Mononuclear cell (primary cell): ENCODE measurements around the gene LMTK3. TPM values are rescaled to one million over a fixed set of nuclear protein-coding genes. Genes with fewer than 3 reads are reported as not detected.
"Not testable (repeated sequence)": the region's sequence is repeated elsewhere in the genome, so short reads cannot be mapped to it uniquely, and the experiment has no call there.

Source experiments
- H3K27me3 ChIP-seq: 2 replicates; pipeline ENCODE4 v1.6.0; 2011; ENCODE audit warnings: low read length, control low read depth; ENCODE audit not compliant: insufficient read depth
- H3K4me1 ChIP-seq: 2 replicates; pipeline ENCODE4 v1.5.1; 2011; ENCODE audit warnings: mild to moderate bottlenecking, low read length, control low read depth; ENCODE audit not compliant: insufficient read depth
- H3K4me3 ChIP-seq: 2 replicates; pipeline ENCODE4 v1.5.1; 2011; ENCODE audit warnings: mild to moderate bottlenecking, low read length, moderate library complexity
- H3K9me3 ChIP-seq: 2 replicates; pipeline ENCODE4 v1.5.1; 2011; ENCODE audit warnings: low read depth, mild to moderate bottlenecking, control low read depth, low read length
- total RNA-seq: library from RNA; depleted of rRNA; stranded (reverse); fragments of >200 nt; gene quantifications from one replicate; pipeline ENCODE4 v1.2.3, GENCODE V29; 2012

LMTK3 gene
- total RNA-seq, 1 donor, result 1.5 TPM

GRCh38 chr19:48548253-48548911 lies 36.7 kb upstream of the LMTK3 start:
- Histone ChIP-seq H3K9me3 (no peaks in the 10 kb centered on the region), H3K4me1 (no peaks in the 10 kb centered on the region)

GRCh38 chr19:48547722-48548121 lies 36.1 kb upstream of the LMTK3 start:
- no peak overlapping the region for H3K4me3 ChIP-seq
- H3K4me1 ChIP-seq, result no peaks in the 10 kb centered on the region
- H3K9me3 ChIP-seq, result no peaks in the 10 kb centered on the region
- H3K27me3 ChIP-seq, result no peaks in the 10 kb centered on the region

More at GRCh38 chr19:48548253-48548911, 36.7 kb upstream of the LMTK3 start:
- H3K27me3 ChIP-seq, result no peaks in the 10 kb centered on the region
- H3K4me3 ChIP-seq, result no peak overlapping the region

- H3K27me3 ChIP-seq, result no peaks in the 10 kb centered on the region
- H3K4me1 ChIP-seq, result no peaks in the 10 kb centered on the region
- H3K9me3 ChIP-seq, result no peaks in the 10 kb centered on the region
- no peak overlapping the region for H3K4me3 ChIP-seq
These were observed 33.5 kb upstream of the LMTK3 start for GRCh38 chr19:48544856-48545750.

GRCh38 chr19:48543121-48543710 lies 31.6 kb upstream of the LMTK3 start:
- Histone ChIP-seq H3K4me3 (no peak overlapping the region), H3K4me1 (no peaks in the 10 kb centered on the region), H3K27me3 (no peaks in the 10 kb centered on the region), H3K9me3 (no peaks in the 10 kb centered on the region)

- Histone ChIP-seq H3K9me3 (no peaks in the 10 kb centered on the region), H3K4me3 (no peak overlapping the region)
These were observed 30.2 kb upstream of the LMTK3 start for GRCh38 chr19:48541813-48542212.

GRCh38 chr19:48540110-48540509 lies 28.5 kb upstream of the LMTK3 start:
- Histone ChIP-seq H3K9me3 (no peaks in the 10 kb centered on the region), H3K4me3 (no peak overlapping the region), H3K4me1 (no peaks in the 10 kb centered on the region)

More at GRCh38 chr19:48541813-48542212, 30.2 kb upstream of the LMTK3 start:
- Histone ChIP-seq H3K4me1 (no peaks in the 10 kb centered on the region), H3K27me3 (no peaks in the 10 kb centered on the region)

GRCh38 chr19:48539503-48540096 lies 28.0 kb upstream of the LMTK3 start:
- no peaks in the 10 kb centered on the region for H3K27me3 ChIP-seq
- H3K4me3 ChIP-seq, result no peak overlapping the region
- H3K9me3 ChIP-seq, result no peaks in the 10 kb centered on the region
- no peaks in the 10 kb centered on the region for H3K4me1 ChIP-seq

More at GRCh38 chr19:48540110-48540509, 28.5 kb upstream of the LMTK3 start:
- no peaks in the 10 kb centered on the region for H3K27me3 ChIP-seq

- H3K27me3 ChIP-seq, H3K4me3 ChIP-seq, H3K4me1 ChIP-seq, H3K9me3 ChIP-seq: not testable (repeated sequence)
These were observed 26.4 kb upstream of the LMTK3 start for GRCh38 chr19:48538057-48538456.

GRCh38 chr19:48537541-48537940 lies 25.9 kb upstream of the LMTK3 start:
- no peaks in the 10 kb centered on the region for H3K9me3 ChIP-seq
- no peaks in the 10 kb centered on the region for H3K4me1 ChIP-seq
- H3K27me3 ChIP-seq, result no peaks in the 10 kb centered on the region
- H3K4me3 ChIP-seq, result no peak overlapping the region

- Histone ChIP-seq H3K9me3 (no peaks in the 10 kb centered on the region), H3K27me3 (no peaks in the 10 kb centered on the region), H3K4me3 (no peak overlapping the region), H3K4me1 (no peaks in the 10 kb centered on the region)
These were observed 22.1 kb upstream of the LMTK3 start for GRCh38 chr19:48533770-48534169.

GRCh38 chr19:48530770-48531169 lies 19.1 kb upstream of the LMTK3 start:
- H3K4me3 ChIP-seq, result no peak overlapping the region
- no peaks in the 10 kb centered on the region for H3K4me1 ChIP-seq
- H3K9me3 ChIP-seq, result no peaks in the 10 kb centered on the region
- H3K27me3 ChIP-seq, result no peaks in the 10 kb centered on the region

- no peaks in the 10 kb centered on the region for H3K27me3 ChIP-seq
These were observed 18.6 kb upstream of the LMTK3 start for GRCh38 chr19:48530066-48530720.

GRCh38 chr19:48529156-48529555 lies 17.5 kb upstream of the LMTK3 start:
- peaks cover 5% of the 10 kb centered on the region for H3K9me3 ChIP-seq
- no peaks in the 10 kb centered on the region for H3K27me3 ChIP-seq
- no peaks in the 10 kb centered on the region for H3K4me1 ChIP-seq
- no peak overlapping the region for H3K4me3 ChIP-seq

More at GRCh38 chr19:48530066-48530720, 18.6 kb upstream of the LMTK3 start:
- no peaks in the 10 kb centered on the region for H3K4me1 ChIP-seq
- H3K9me3 ChIP-seq, result no peaks in the 10 kb centered on the region
- no peak overlapping the region for H3K4me3 ChIP-seq

GRCh38 chr19:48524732-48525131 lies 13.1 kb upstream of the LMTK3 start:
- H3K4me1 ChIP-seq, result no peaks in the 10 kb centered on the region
- H3K9me3 ChIP-seq, result peaks cover 6% of the 10 kb centered on the region
- H3K4me3 ChIP-seq, result no peak overlapping the region

More at GRCh38 chr19:48524732-48525131, 13.1 kb upstream of the LMTK3 start:
- no peaks in the 10 kb centered on the region for H3K27me3 ChIP-seq
